Stimulated activated CD8-positive, alpha-beta memory T cell treated with anti-CD3 and anti-CD28 coated beads, Interleukin-15, amount 100 ng/mL, for 24 hours (primary cell): ENCODE data around the gene SOAT2.

Experiments
- DNase-seq: peaks from one replicate; pipeline ENCODE4 v3.0.0-alpha.2; 2020; ENCODE audit warnings: low read depth

The SOAT2 gene, protein sequence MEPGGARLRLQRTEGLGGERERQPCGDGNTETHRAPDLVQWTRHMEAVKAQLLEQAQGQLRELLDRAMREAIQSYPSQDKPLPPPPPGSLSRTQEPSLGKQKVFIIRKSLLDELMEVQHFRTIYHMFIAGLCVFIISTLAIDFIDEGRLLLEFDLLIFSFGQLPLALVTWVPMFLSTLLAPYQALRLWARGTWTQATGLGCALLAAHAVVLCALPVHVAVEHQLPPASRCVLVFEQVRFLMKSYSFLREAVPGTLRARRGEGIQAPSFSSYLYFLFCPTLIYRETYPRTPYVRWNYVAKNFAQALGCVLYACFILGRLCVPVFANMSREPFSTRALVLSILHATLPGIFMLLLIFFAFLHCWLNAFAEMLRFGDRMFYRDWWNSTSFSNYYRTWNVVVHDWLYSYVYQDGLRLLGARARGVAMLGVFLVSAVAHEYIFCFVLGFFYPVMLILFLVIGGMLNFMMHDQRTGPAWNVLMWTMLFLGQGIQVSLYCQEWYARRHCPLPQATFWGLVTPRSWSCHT

DNA sequence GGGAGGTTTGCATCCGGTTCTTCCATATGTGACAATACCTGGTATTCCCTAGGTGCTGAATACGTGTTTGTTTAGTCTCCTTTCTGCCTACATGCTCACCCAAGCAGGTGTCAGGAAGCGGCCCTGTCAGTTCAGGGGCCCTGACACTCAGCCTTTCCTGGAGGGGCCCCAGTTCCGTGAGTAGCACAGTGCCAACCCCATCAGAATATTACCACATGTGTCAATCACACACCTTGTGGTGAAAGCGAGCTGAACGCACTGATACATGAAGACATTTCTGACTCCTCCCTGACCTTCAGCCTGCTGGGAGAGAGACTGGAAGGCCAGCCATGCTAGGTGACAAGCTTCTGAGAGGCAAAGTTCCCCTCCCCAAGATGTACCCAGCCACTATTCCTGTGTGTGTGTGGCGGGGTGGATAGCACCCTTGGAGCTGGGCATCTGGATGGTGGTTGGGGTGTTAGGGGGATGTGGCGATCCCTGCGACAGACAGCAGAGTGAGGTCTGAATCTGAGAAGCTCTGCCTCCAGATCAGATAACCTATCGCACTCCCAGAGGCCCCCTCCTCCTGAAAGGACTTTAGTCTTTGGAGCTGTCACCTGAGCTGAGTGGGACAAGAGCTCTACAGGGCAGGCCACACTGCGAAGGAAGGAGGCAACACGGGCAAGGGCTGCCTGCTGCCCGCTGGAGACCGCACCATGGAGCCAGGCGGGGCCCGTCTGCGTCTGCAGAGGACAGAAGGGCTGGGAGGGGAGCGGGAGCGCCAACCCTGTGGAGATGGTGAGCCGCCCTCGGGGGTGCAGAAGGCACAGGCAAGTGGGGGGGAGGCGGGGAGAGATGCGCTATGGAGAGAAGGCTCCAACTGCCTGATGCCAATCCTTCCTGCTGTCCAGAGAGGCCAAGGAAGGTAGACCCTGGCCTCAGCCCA lies at the start of gene SOAT2:
Gene SOAT2, plus strand, starts transcription at position 604 of the 925 bp plus-strand sequence. Its CDS starts 92 bp downstream, at position 696.
- DNase-seq, result no peak

DNA sequence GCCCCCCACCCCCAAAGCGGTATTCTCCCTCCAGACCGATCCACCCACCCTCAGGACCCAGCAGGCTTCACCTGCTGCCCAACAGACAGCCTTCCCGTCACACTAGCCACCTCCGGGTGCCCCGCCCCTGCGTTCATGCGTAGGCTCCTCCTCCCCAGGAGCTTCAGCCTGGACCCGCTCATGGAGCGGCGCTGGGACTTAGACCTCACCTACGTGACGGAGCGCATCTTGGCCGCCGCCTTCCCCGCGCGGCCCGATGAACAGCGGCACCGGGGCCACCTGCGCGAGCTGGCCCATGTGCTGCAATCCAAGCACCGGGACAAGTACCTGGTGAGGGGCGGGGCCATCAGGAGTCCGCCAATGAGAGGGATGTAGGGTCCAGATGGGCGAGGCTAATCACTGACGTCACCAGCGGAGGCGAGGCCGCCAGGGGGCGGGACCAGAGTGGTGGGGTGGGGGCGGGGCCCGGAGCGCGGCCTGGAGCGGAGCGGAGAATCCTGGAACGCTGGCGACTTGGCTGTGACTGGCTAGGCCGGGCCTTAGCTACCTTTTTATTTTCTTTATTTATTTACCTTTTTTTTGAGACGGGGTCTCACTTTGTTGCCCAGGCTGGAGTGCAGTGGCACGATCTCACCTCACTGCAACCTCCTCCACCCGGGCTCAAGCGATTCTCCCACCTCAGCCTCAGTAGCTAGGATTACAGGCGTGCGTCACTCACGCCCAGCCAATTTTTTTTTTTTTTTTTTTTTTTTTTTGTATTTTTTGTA lies 49.0 kb upstream of the SOAT2 start:
- DNase-seq, result peak; percentile 83

DNA sequence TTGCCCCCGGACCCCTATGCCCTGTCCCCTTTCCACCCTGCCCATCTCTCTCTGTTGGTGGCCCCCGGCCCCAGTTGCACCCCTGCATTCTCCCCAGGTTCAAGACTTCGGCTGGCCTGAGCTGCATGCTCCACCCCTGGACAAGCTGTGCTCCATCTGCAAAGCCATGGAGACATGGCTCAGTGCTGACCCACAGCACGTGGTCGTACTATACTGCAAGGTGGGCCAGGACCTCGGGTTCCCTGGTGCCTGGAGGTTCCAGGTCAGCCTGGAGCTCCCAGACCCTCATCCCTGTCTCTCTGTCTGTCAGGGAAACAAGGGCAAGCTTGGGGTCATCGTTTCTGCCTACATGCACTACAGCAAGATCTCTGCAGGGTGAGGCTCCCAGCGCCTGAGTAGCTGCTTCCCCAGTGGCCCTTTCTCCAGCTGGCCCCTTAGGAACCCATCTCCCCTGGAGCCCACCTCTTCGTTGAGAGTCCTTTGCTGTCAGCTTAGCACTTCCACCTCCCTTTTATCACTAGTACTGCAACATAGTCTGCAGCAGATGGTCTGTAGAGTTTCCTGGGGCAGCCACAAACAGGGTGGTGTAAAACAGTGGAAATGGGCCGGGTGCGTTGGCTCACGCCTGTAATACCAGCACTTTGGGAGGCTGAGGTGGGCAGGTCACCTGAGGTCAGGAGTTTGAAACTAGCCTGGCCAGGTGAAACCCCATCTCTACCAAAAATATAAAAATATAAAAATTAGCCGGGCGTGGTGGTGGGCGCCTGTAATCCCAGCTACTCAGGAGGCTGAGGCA lies 47.6 kb upstream of the SOAT2 start:
- no peak for DNase-seq

DNA sequence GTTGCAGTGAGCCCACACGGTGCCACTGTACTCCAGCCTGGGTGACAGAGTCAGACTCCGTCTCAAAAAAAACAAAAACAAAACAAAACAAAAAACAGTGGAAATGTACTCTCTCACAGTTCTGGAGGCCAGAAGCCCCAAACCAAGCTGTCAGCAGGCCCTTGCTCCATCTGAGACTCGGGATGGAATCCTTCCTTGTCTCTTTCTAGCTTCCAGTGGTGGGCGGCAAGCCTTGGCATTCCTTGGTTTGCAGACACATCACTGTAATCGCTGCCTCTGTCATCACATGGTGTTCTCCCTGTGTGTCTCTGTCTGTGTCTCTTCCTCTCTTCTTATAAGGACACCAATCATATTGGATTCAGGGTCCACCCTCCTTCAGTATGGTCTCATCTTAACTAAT lies 47.0 kb upstream of the SOAT2 start:
- no peak for DNase-seq

DNA sequence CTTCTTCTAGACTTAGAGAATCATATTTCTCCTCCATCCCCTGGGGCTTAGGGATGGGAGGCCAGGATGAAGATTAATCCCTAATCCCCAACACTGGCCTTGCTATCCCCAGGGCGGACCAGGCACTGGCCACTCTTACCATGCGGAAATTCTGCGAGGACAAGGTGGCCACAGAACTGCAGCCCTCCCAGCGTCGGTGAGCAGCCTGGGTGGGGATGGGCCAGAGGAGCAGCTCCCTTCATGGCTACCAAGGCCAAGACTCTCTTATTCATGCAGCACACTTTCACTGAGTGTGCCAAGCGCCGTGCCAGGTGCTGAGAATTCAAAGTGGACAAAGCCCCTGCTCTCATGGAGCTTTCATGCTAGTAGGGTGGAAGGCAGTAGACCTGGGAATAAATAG lies 46.4 kb upstream of the SOAT2 start:
- DNase-seq, result no peak

DNA sequence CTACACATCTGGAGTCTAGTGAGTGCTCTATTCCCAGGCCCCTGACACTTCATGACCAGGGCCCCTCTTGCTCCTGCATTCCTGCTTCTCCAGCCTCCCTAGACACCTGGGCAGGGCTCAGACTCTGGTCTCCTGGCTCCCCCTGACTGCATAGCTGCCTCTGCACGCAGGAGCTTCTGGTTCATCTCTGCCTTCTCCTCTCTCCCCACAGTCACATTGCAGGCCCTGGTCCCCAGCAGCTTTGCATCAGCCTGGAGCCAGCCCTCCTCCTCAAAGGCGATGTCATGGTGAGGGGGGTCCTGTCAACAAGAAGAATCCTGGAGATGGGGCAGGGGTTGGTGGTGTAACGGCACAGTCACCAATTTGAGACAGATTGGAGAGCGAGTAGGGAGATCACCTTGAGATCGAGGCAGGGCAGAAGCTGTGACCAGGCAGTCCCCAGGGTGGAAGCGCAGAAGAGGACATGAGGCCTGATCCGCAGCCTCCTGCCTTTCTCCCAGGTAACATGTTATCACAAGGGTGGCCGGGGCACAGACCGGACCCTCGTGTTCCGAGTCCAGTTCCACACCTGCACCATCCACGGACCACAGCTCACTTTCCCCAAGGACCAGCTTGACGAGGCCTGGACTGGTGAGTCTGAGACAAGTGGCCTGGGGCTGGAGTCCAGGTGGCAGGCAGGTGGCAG lies 45.3 kb upstream of the SOAT2 start:
- DNase-seq, result no peak

DNA sequence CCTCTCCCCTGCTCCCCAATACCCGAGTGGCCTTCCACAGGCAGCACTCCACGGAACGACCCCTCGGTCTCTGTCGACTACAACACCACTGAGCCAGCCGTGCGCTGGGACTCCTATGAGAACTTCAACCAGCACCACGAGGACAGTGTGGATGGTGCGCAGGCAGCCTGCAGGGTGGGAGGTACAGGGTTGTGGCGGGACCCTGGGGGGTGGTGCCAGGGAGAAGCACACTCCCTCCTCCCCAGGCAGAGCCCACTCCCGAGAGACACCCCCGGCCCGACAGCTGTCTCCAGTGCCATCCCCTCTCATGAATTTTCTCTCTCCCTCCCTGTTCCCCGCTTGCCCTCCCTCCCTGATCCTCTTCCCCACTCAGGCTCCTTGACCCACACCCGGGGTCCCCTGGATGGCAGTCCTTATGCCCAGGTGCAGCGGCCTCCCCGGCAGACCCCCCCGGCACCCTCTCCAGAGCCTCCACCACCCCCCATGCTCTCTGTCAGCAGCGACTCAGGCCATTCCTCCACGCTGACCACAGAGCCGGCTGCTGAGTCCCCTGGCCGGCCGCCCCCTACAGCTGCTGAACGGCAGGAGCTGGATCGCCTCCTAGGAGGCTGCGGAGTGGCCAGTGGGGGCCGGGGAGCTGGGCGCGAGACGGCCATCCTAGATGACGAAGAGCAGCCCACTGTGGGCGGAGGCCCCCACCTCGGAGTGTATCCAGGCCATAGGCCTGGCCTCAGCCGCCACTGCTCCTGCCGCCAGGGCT lies 44.4 kb upstream of the SOAT2 start:
- no peak for DNase-seq

DNA sequence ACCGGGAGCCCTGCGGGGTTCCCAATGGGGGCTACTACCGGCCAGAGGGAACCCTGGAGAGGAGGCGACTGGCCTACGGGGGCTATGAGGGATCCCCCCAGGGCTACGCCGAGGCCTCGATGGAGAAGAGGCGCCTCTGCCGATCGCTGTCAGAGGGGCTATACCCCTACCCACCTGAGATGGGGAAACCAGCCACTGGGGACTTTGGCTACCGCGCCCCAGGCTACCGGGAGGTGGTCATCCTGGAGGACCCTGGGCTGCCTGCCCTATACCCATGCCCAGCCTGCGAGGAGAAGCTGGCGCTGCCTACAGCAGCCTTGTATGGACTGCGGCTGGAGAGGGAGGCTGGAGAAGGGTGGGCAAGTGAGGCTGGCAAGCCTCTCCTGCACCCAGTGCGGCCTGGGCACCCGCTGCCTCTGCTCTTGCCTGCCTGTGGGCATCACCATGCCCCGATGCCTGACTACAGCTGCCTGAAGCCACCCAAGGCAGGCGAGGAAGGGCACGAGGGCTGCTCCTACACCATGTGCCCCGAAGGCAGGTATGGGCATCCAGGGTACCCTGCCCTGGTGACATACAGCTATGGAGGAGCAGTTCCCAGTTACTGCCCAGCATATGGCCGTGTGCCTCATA lies 43.7 kb upstream of the SOAT2 start:
- no peak for DNase-seq

DNA sequence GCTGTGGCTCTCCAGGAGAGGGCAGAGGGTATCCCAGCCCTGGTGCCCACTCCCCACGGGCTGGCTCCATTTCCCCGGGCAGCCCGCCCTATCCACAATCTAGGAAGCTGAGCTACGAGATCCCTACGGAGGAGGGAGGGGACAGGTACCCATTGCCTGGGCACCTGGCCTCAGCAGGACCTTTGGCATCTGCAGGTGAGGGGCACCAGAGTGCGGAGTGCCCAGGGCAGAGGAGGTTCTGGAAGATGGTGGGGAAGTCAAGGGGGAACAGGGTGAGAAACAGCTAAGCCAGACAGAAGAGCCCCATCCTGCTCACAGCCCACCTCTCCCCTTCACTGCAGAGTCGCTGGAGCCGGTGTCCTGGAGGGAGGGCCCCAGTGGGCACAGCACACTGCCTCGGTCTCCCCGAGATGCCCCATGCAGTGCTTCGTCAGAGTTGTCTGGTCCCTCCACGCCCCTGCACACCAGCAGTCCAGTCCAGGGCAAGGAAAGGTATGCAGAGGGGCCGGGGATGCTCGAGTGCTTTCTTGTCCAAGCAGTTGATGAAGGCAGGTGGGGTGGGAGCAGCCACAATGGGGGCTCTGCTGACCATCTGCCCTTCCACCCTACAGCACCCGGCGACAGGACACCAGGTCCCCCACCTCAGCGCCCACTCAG lies 43.1 kb upstream of the SOAT2 start:
- DNase-seq, result no peak

DNA sequence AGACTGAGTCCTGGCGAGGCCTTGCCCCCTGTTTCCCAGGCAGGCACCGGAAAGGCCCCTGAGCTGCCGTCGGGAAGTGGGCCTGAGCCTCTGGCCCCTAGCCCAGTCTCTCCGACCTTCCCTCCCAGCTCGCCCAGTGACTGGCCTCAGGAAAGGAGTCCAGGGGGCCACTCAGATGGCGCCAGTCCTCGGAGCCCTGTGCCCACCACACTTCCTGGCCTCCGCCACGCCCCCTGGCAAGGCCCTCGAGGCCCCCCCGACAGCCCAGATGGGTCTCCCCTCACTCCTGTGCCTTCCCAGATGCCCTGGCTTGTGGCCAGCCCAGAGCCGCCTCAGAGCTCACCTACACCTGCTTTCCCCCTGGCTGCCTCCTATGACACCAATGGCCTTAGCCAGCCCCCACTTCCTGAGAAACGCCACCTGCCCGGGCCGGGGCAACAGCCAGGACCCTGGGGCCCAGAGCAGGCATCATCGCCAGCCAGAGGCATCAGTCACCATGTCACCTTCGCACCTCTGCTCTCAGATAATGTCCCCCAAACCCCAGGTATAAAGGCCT lies 42.5 kb upstream of the SOAT2 start:
- DNase-seq, result no peak

DNA sequence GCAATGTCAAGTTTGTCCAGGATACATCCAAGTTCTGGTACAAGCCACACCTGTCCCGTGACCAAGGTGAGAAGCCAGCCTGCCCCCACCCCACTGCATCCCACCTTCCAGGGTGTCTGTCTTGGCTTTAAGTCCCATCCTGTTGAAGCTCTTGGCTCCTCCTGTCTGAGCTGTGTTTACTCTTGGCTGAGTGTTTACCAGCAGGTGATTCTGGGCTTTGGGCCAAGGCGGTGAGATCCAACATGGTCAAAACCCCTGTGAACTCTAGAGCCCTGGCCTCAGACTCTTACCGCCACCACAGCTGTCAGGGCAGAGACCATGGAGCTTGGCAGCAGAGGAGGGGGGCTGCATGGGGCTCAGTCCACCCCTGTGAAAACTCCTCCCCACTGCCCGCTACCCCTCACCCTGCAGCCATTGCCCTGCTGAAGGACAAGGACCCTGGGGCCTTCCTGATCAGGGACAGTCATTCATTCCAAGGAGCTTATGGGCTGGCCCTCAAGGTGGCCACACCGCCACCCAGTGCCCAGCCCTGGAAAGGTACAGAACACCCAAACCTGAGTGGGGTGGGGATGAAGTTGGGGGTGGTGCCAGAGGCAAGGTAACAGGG lies 41.8 kb upstream of the SOAT2 start:
- no peak for DNase-seq

DNA sequence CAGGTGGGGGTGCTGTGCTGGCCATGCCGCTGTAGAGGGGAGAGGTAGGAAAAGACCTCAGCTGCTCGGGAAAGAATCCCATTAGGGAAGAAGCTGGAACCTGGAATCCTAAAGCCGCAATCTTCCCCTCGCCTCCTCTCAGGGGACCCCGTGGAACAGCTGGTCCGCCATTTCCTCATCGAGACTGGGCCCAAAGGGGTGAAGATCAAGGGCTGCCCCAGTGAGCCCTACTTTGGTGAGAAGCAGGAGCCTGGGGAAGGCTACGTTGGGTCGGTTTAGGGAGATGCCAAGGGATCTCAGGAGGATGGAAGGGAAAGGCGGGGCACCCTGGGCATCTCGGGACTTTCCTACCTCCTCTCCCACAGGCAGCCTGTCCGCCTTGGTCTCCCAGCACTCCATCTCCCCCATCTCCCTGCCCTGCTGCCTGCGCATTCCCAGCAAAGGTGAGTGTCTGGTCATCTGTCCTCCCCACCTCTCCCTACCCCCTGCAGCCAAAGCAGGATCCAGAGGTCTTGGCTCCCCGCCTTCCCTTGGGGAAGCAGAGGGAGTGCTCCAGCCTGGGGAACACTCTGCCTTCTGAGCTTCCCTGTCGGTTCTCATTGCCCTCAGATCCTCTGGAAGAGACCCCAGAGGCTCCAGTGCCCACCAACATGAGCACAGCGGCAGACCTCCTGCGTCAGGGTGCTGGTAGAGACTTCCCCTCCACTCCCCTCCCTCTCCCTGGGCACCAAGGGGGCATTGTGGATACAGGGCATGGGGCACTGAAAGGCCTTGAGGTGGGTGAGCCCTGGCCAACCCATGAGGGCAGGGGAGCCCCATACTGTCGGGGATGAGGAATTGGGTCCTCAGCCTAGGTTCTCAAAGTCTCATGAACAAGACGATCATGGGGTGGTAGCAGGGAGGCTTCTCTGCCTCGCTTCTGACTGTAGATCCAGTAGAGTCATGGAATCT lies 41.0 kb upstream of the SOAT2 start:
- no peak for DNase-seq

DNA sequence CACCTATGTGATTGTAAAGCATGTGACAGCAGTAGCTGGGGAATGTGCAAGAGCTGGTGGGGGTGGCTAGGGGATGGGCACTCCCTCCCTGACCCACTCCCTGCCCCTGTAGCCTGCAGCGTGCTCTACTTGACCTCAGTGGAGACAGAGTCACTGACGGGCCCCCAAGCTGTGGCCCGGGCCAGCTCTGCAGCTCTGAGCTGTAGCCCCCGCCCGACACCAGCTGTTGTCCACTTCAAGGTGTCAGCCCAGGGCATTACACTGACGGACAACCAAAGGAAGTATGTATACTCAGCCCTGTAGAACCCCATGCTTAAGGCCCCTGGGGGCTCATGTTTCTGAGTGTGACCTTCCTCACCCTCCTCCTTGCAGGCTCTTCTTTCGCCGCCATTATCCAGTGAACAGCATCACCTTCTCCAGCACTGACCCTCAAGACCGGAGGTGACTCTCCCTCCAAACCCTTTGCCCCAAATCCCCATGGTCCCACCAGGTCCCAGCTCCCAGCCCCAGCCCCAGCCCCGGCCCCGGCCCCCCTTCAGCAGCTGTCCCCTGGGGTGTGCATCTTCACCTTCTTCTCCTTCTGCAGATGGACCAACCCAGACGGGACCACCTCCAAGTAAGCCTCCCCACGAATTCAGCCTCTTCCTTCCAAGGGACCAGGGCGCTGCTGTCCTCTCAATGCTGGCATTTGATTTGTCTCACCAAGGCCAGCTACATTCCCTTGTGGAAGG lies 40.1 kb upstream of the SOAT2 start:
- DNase-seq, result no peak

DNA sequence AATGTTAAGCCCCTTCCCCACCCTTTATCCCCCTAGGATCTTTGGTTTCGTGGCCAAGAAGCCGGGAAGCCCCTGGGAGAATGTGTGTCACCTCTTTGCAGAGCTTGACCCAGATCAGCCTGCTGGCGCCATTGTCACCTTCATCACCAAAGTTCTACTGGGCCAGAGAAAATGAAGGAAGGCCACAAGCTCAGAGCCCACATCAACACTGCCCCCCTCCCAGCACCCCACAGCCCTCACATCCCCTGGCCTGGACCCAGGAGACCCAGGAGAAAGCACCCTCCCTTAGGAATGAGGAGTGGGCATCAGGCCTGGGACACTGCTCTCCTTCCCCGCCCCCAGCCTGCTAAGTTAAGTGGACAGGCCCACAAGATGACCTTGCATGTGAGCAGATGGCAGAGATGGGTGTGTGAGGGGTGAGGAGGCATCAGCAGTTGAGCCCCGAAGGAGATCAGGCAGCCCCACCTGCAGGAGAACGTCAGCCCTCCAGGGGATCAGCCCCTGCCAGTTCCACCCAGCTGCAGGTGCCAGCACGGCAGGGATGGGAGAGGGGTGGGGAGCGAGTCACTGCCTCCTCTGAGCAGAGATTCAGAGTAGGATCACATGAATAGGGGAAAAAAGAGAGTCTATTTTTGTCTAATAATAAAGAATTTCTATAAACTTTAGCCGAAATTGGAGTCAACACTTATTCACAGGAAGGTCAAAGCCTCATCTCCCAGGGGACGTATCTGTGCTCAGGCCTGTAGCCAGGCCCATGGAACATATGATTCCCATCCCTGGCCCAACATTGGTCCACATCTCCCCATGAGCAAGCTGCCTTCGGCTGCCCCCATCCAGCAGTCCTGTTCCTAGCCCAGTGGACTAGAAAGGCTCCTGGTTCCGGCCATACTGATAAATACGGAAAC lies 39.3 kb upstream of the SOAT2 start:
- DNase-seq, result no peak
